PC-3 (cell line): ENCODE data around the gene NRBF2. TPM values are rescaled to one million over a fixed set of nuclear protein-coding genes. Genes with fewer than 3 reads are reported as not detected.

Experiments
- ATAC-seq: fragments of 200-7000 bp; cut with Tn5 transposase; 2 replicates; pipeline ENCODE4 v1.9.1; 2020; ENCODE audit warnings: mild to moderate bottlenecking, moderate library complexity
- BruUV-seq: library from RNA; stranded (reverse); fragments of 400-500 nt; replicated peaks from 2 replicates; lab custom pipeline; 2021; lab: Mats Ljungman, UMichigan
- CTCF ChIA-PET: fragments of 300-600 bp; sonication (Branson Sonifier 250); formaldehyde crosslinking; loops from one replicate; lab custom pipeline; 2022; ENCODE audit warnings: antibody characterized with exemption; lab: Charles Lee
- POLR2A ChIA-PET: fragments of 300-600 bp; sonication (Branson Sonifier 250); formaldehyde crosslinking; loops from one replicate; lab custom pipeline; 2022; ENCODE audit warnings: antibody characterized with exemption; ENCODE audit not compliant: unreplicated experiment; lab: Charles Lee
- DNase-seq: peaks from one replicate; pipeline ENCODE4 v3.0.0-alpha.2; 2015
- H2AFZ ChIP-seq: fragments of 300-600 bp; sonication (generic); 2 replicates; pipeline ENCODE4 v1.6.0; 2016; ENCODE audit warnings: antibody characterized with exemption, low read length
- H3F3A ChIP-seq: fragments of 300-600 bp; sonication (generic); one replicate; pipeline ENCODE4 v1.6.0; 2017; ENCODE audit warnings: antibody characterized with exemption, low read length, control low read depth, mild to moderate bottlenecking; ENCODE audit not compliant: unreplicated experiment
- H3K27ac ChIP-seq: fragments of 300-600 bp; sonication (generic); 2 replicates; pipeline ENCODE4 v1.5.1; 2016; ENCODE audit warnings: mild to moderate bottlenecking, low read length
- H3K27me3 ChIP-seq: fragments of 300-600 bp; sonication (generic); 2 replicates; pipeline ENCODE4 v1.6.1; 2016; ENCODE audit warnings: low read length, mixed read lengths
- H3K36me3 ChIP-seq: fragments of 300-600 bp; sonication (generic); 2 replicates; pipeline ENCODE4 v1.6.1; 2016; ENCODE audit warnings: low read depth, mixed run types, low read length, mixed read lengths
- H3K4me1 ChIP-seq: fragments of 300-600 bp; sonication (generic); 2 replicates; pipeline ENCODE4 v1.5.1; 2016; ENCODE audit warnings: low read length; ENCODE audit not compliant: insufficient read depth
- H3K4me2 ChIP-seq: fragments of 300-600 bp; sonication (generic); 2 replicates; pipeline ENCODE4 v1.6.0; 2016; ENCODE audit warnings: low read length
- H3K4me3 ChIP-seq: fragments of 300-600 bp; sonication (generic); 2 replicates; pipeline ENCODE4 v1.5.1; 2016; ENCODE audit warnings: mild to moderate bottlenecking, low read length, mixed read lengths
- H3K79me2 ChIP-seq: fragments of 300-600 bp; sonication (generic); 2 replicates; pipeline ENCODE4 v1.6.1; 2017; ENCODE audit warnings: low read length, mixed read lengths
- H3K9ac ChIP-seq: fragments of 300-600 bp; sonication (generic); 2 replicates; pipeline ENCODE4 v1.6.0; 2016; ENCODE audit warnings: mild to moderate bottlenecking, low read length
- H3K9me2 ChIP-seq: fragments of 300-600 bp; sonication (generic); replicated peaks from 2 replicates; pipeline ENCODE4 v1.6.1; 2016; ENCODE audit warnings: mixed run types, low read length, mixed read lengths
- H3K9me3 ChIP-seq: fragments of 300-600 bp; sonication (generic); 2 replicates; pipeline ENCODE4 v1.6.1; 2016; ENCODE audit warnings: low read length, mixed read lengths
- H4K20me1 ChIP-seq: fragments of 300-600 bp; sonication (generic); 2 replicates; pipeline ENCODE4 v1.6.1; 2016; ENCODE audit warnings: low read length, mixed read lengths
- CTCF ChIP-seq: fragments of 300-600 bp; sonication (generic); conservative IDR thresholded peaks from 2 replicates; pipeline ENCODE4 v1.5.1; 2017; ENCODE audit warnings: antibody characterized with exemption, low read depth, mild to moderate bottlenecking, low read length
- EZH2 ChIP-seq: fragments of 300-600 bp; sonication (generic); IDR thresholded peaks from one replicate; pipeline ENCODE4 v1.6.1; 2017; ENCODE audit warnings: antibody characterized with exemption, mild to moderate bottlenecking, low read length; ENCODE audit not compliant: unreplicated experiment
- EZH2phosphoT487 ChIP-seq: fragments of 300-600 bp; sonication (generic); IDR thresholded peaks from 2 replicates; pipeline ENCODE4 v1.6.1; 2018; ENCODE audit warnings: mild to moderate bottlenecking, antibody characterized with exemption, low read length, borderline replicate concordance
- intact Hi-C: fragments of 100-400 bp; cut with micrococcal nuclease; formaldehyde crosslinking; loops from 2 replicates; pipeline ENCODE4 v1.9.0; 2023
- total RNA-seq: library from RNA; depleted of rRNA; stranded (reverse); fragments of >200 nt; gene quantifications from 2 replicates; pipeline ENCODE4 v1.2.3, GENCODE V29; 2014

The NRBF2 gene
- total RNA-seq, 1 experiment from 2014 or later, result 44.4 TPM

GRCh38 chr10:63120554-63120953 is 12.6 kb upstream of the NRBF2 start:
- CTCF ChIA-PET, result no interaction called here
- DNase-seq (no peak), ATAC-seq (no peak)
- Histone ChIP-seq H2AFZ (no peak overlapping the region), H3K9me2 (no peaks in the 10 kb centered on the region), H3K4me2 (no peak overlapping the region), H3K4me3 (no peak overlapping the region), H3K27ac (no peak overlapping the region), H3K9me3 (no peaks in the 10 kb centered on the region), H3K27me3 (no peaks in the 10 kb centered on the region), H4K20me1 (no peaks in the 10 kb centered on the region), H3F3A (no peaks in the 10 kb centered on the region), H3K9ac (no peak overlapping the region), H3K36me3 (no peaks in the 10 kb centered on the region), H3K4me1 (peaks cover 6% of the 10 kb centered on the region; the same call in 1 of the 2 replicates), H3K79me2 (no peaks in the 10 kb centered on the region)
- POLR2A ChIA-PET, result no interaction called here
- no peak for TF ChIP-seq CTCF
- no peak for TF ChIP-seq EZH2
- no peak for TF ChIP-seq EZH2phosphoT487
- intact Hi-C loops, result no loop called here
- no TSS peak for BruUV-seq

GRCh38 chr10:63123727-63124362 is 9.3 kb upstream of the NRBF2 start:
- Histone ChIP-seq H3K27me3 (no peaks in the 10 kb centered on the region), H3K36me3 (no peaks in the 10 kb centered on the region), H3F3A (no peaks in the 10 kb centered on the region), H3K4me1 (no peaks in the 10 kb centered on the region), H3K9ac (no peak overlapping the region), H4K20me1 (no peaks in the 10 kb centered on the region), H2AFZ (no peak overlapping the region), H3K79me2 (no peaks in the 10 kb centered on the region), H3K4me3 (no peak overlapping the region), H3K27ac (no peak overlapping the region), H3K9me3 (no peaks in the 10 kb centered on the region), H3K4me2 (no peak overlapping the region), H3K9me2 (no peaks in the 10 kb centered on the region)
- DNase-seq, result no peak
- POLR2A ChIA-PET, result no interaction called here
- CTCF ChIA-PET, result interaction anchor here (0.6 kb wide), 1 partner anchor 486 kb away, joined by 3 read pairs; no protein-coding TSS in a partner anchor
- ATAC-seq, result no peak
- no TSS peak for BruUV-seq
- TF ChIP-seq CTCF, result no peak
- no peak for TF ChIP-seq EZH2
- no peak for TF ChIP-seq EZH2phosphoT487
- intact Hi-C loops, result no loop called here

- DNase-seq (peak; percentile 38), ATAC-seq (peak; percentile 18; the same call in 1 of the 2 replicates)
- no peaks in the 10 kb centered on the region for H4K20me1 ChIP-seq
- no peaks in the 10 kb centered on the region for H3K4me1 ChIP-seq
- H3K79me2 ChIP-seq, result no peaks in the 10 kb centered on the region
- H3K9ac ChIP-seq, result no peak overlapping the region
- no peaks in the 10 kb centered on the region for H3F3A ChIP-seq
- peak overlapping the region; percentile 13 for H2AFZ ChIP-seq
- H3K9me2 ChIP-seq, result no peaks in the 10 kb centered on the region
- TF ChIP-seq EZH2phosphoT487 (no peak), CTCF (no peak), EZH2 (no peak)
- no peak overlapping the region for H3K4me3 ChIP-seq
- no peak overlapping the region for H3K27ac ChIP-seq
- POLR2A ChIA-PET, result no interaction called here
- H3K36me3 ChIP-seq, result no peaks in the 10 kb centered on the region
- CTCF ChIA-PET, result no interaction called here
- BruUV-seq, result no TSS peak
- H3K9me3 ChIP-seq, result no peaks in the 10 kb centered on the region
- H3K4me2 ChIP-seq, result no peak overlapping the region
- H3K27me3 ChIP-seq, result no peaks in the 10 kb centered on the region
- intact Hi-C loops, result no loop called here
These were observed 7.7 kb upstream of the NRBF2 start for GRCh38 chr10:63125459-63125858.
